Embryonic facial prominence (tissue), 1 donor: ENCODE results near the gene BCL11A.
A peak's percentile ranks its signal among the peaks of the same experiment; 100 is the strongest.

Experiments
- DNase-seq: peaks from one replicate; pipeline ENCODE4 v3.0.0-alpha.2; 2016; ENCODE audit errors: extremely low spot score

BCL11A gene

GRCh38 chr2:60466161-60466702 is 87.2 kb downstream of the BCL11A start:
- DNase-seq = no peak

- DNase-seq = no peak
These were observed 87.7 kb downstream of the BCL11A start for GRCh38 chr2:60465736-60466135.

- DNase-seq = peak; percentile 34
These were observed 90.2 kb downstream of the BCL11A start for GRCh38 chr2:60463249-60463648.

DNA sequence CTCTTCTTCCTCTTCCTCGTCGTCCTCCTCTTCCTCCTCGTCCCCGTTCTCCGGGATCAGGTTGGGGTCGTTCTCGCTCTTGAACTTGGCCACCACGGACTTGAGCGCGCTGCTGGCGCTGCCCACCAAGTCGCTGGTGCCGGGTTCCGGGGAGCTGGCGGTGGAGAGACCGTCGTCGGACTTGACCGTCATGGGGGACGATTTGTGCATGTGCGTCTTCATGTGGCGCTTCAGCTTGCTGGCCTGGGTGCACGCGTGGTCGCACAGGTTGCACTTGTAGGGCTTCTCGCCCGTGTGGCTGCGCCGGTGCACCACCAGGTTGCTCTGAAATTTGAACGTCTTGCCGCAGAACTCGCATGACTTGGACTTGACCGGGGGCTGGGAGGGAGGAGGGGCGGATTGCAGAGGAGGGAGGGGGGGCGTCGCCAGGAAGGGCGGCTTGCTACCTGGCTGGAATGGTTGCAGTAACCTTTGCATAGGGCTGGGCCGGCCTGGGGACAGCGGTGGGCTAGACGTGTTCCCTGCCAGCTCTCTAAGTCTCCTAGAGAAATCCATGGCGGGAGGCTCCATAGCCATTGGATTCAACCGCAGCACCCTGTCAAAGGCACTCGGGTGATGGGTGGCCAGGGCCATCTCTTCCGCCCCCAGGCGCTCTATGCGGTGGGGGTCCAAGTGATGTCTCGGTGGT is 91.9 kb downstream of the BCL11A start:
- DNase-seq = no peak

GRCh38 chr2:60460577-60461420 is 92.7 kb downstream of the BCL11A start:
- no peak for DNase-seq

GRCh38 chr2:60459851-60460250 is 93.6 kb downstream of the BCL11A start:
- DNase-seq = no peak

GRCh38 chr2:60456115-60456770 is 97.2 kb downstream of the BCL11A start:
- no peak for DNase-seq

GRCh38 chr2:60453872-60454271 is 99.6 kb downstream of the BCL11A start:
- DNase-seq = no peak

GRCh38 chr2:60453301-60453700 is 100.2 kb downstream of the BCL11A start:
- no peak for DNase-seq

DNA sequence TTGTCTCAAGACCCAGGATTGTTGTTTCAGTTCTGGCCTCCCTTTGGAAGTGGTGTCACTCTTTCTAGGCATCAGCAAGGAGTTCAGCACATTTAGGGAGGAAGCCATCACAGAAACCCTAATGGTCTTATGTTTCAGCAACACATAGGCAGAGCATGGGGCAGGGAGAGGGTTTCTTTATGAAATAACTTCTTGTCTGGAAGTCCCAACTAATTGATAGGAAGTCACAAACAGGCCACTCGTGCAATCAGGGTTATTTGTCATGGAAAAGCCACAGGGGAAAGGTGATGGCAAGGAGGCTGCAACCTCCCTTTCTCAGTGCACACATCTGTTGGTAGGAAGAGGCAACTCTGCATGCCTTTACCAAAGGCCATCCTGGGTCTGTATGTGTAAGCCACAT is 103.0 kb downstream of the BCL11A start:
- no peak for DNase-seq

GRCh38 chr2:60447943-60448342 is 105.5 kb downstream of the BCL11A start:
- DNase-seq = no peak

- DNase-seq = no peak
These were observed 106.8 kb downstream of the BCL11A start for GRCh38 chr2:60446413-60447267.

DNA sequence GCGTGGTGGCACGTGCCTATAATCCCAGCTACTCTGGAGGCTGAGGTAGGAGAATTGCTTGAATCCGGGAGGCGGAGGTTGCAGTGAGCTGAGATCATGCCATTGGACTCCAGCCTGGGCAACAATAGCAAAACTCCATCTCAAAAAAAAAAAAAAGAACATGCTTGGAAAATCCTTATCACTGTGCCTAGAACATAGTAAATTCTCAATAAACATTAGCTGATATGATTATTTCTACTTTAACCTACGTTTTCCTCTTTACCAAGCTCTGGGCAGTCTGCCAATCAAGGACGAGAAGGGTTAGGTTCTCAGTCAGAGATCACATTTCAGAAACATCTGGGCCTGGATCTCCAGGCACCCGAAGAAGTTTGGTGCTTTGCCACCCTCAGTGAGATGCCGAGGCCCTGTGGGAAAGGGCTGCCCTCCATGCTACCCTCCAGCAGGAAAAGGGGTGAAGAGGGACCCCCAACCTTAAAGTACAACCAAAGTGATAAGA is 107.7 kb downstream of the BCL11A start:
- DNase-seq = no peak

DNA sequence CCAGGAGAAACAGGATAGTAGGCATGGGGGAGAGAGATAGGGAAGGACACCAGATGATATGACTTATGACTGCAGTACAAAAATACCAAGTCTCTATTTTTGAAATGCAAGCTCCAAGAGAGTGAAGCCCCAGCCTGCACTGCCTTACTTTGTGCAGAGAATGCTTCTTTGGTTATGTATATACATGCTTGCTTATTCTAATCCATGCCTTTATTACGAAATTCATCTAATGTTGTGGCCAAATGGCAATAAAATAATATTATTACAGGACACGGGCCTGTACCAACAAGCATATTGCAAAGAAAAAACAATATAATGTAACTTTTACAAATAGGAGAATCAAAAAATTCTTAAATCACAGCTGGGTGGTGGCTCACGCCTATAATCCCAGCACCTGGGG is 110.8 kb downstream of the BCL11A start:
- DNase-seq = no peak

GRCh38 chr2:60441800-60442199 is 111.7 kb downstream of the BCL11A start:
- no peak for DNase-seq

DNA sequence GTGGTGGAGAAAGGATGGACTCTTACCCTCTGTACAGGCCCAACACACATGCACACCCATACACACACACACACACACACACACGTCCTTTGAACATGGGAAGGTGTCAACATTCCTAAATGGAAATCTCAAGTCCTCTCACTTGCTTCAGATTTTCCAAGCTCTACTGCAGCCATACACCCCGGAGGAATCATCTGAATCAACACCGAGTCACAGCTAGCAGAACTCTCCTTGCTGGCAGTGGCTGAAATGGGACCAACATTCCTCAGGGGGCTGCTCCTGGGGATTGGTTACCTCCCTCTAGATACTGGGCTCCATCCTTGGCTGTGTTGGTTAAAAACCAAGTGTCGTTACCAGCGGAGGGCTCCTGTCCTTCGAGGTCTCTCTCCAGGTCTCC is 112.7 kb downstream of the BCL11A start:
- DNase-seq = no peak

DNA sequence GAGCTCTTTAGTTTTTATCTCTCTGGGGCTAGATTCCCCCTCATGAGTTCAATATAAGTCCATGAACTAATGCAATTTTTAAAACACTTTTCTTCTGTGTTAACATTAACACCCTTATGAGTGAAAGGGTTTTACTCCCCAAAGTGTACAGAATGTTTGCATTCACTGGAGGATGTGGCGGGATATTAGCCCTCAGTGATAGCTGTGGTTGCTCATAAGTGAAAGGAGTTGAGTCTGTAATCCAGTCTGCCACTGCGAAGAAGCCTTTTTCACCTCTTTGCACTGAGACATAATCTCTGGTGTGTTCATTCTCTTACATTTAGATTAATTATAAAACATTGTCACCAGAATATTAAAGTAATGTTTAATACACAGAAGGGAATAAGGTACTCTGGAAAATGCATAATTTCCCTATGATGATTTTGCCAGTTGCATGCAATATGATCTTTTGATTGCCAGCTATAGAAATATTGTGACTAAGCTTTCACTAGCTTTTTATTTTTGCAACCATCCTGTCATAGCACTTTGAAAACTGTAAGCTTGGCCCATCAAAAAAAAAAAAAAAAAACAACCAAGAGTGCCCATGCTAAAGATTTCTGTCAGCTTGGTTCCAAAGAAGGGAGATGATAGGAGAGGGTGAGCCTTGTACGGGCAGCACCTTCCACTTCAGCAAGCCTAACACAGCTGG is 113.2 kb downstream of the BCL11A start:
- DNase-seq = no peak

- DNase-seq = no peak
These were observed 114.1 kb downstream of the BCL11A start for GRCh38 chr2:60439219-60439974.

DNA sequence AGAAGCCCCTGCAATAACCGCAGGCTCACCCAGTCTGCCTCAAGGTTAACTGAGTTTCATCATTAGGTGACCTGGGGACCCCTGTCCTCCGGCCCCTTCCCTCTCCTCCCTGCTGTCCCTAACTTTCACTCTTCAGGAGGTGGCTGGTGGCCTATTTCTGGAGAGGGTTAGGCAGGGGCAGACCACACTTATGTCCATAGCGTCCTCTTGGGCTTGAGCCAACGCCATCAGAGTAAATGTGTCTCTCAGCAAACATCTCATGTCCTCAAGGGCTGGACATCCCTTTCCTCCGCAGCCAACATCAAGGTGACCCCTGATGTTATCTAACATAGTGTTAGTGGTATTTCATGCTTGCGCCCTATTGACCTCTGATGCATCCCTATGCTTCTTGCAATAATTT is 114.8 kb downstream of the BCL11A start:
- DNase-seq = no peak

- no peak for DNase-seq
These were observed 115.3 kb downstream of the BCL11A start for GRCh38 chr2:60438131-60438530.
